ENCODE data around the gene KCNQ1OT1.

GRCh38 chr11:2599561-2600189 is 100.1 kb downstream of the KCNQ1OT1 start:
- TF ChIP-seq CTCF (IDR thresholded peaks at IDR 0.05): no peak
- TF ChIP-seq EZH2phosphoT487 (IDR thresholded peaks at IDR 0.05): no peak
- no peak for TF ChIP-seq EZH2 (IDR thresholded peaks at IDR 0.05)
